B cell (primary cell): ENCODE measurements around the gene UBE2D3. TPM values are rescaled to one million over a fixed set of nuclear protein-coding genes. Genes with fewer than 3 reads are reported as not detected.

Experiments
- ATAC-seq: fragments of 200-7000 bp; cut with Tn5 transposase; one replicate; pipeline ENCODE4 v1.10.0; 2021; ENCODE audit warnings: low read depth, mild to moderate bottlenecking, moderate number of reproducible peaks, moderate library complexity
- CTCF ChIA-PET: fragments of 350-600 bp; sonication (Branson Sonifier 250); formaldehyde crosslinking; loops from one replicate; lab custom pipeline; 2021; ENCODE audit warnings: antibody characterized with exemption, inconsistent platforms; lab: Charles Lee
- POLR2A ChIA-PET: fragments of 350-600 bp; sonication (Branson Sonifier 250); formaldehyde crosslinking; loops from one replicate; lab custom pipeline; 2021; ENCODE audit warnings: antibody characterized with exemption; lab: Charles Lee
- DNase-seq: peaks from one replicate; pipeline ENCODE4 v3.0.0; 2013
- H2AFZ ChIP-seq: 2 replicates; pipeline ENCODE4 v1.6.1; 2012; ENCODE audit warnings: mild to moderate bottlenecking, low read depth, low read length; ENCODE audit not compliant: insufficient read depth, poor library complexity, severe bottlenecking
- H3K27ac ChIP-seq, 2 donors: 1 replicate in 1 of 2; 2 replicates in 1 of 2; pipeline ENCODE4 v1.5.1; 2012 to 2013; ENCODE audit warnings: low read length in 2 of 2, mild to moderate bottlenecking in 2 of 2, moderate library complexity in 1 of 2
- H3K27me3 ChIP-seq, 4 experiments: fragments of 200-600 bp in 1 of 4; sonication (generic) in 1 of 4; replicated peaks in 1 of 4; 1 replicate in 2 of 4; 2 replicates in 2 of 4; pipeline versions ENCODE4 v1.6.1 to v1.7.0; 2013 to 2016; ENCODE audit warnings: low read length in 3 of 4, mild to moderate bottlenecking in 2 of 4, mixed read lengths in 1 of 4, moderate library complexity in 1 of 4; ENCODE audit not compliant: insufficient read depth in 4 of 4, control insufficient read depth in 3 of 4; ENCODE audit errors: control extremely low read depth in 1 of 4
- H3K36me3 ChIP-seq, 2 experiments: replicated peaks in 1 of 2; 1 replicate in 1 of 2; 2 replicates in 1 of 2; pipeline versions ENCODE4 v1.6.1 to v1.7.1; 2013; ENCODE audit warnings: low read length in 1 of 2; ENCODE audit not compliant: insufficient read depth in 2 of 2, control insufficient read depth in 1 of 2; ENCODE audit errors: control extremely low read depth in 1 of 2, extremely low read depth in 1 of 2
- H3K4me1 ChIP-seq, 2 donors: fragments of 200-600 bp in 1 of 2; sonication (generic) in 1 of 2; 1 replicate in 1 of 2; 2 replicates in 1 of 2; pipeline versions ENCODE4 v1.5.1 to v1.6.1; 2013 to 2017; ENCODE audit warnings: low read length in 2 of 2; ENCODE audit not compliant: control insufficient read depth in 2 of 2, insufficient read depth in 2 of 2
- H3K4me2 ChIP-seq: replicated peaks from 2 replicates; pipeline ENCODE3; 2012; ENCODE audit warnings: mild to moderate bottlenecking, low read depth, low read length; ENCODE audit not compliant: poor library complexity, severe bottlenecking
- H3K4me3 ChIP-seq, 5 experiments: fragments of 200-600 bp in 1 of 5; sonication (generic) in 1 of 5; 1 replicate in 3 of 5; 2 replicates in 2 of 5; pipeline versions ENCODE4 v1.5.1 to v1.7.0; 2011 to 2016; ENCODE audit warnings: low read length in 4 of 5, mild to moderate bottlenecking in 4 of 5, low read depth in 2 of 5, control low read depth in 1 of 5, moderate library complexity in 1 of 5; ENCODE audit not compliant: insufficient read depth in 1 of 5; ENCODE audit errors: control extremely low read depth in 1 of 5, extremely low read depth in 1 of 5
- H3K79me2 ChIP-seq: fragments of 200-600 bp; sonication (generic); one replicate; pipeline ENCODE4 v1.6.0; 2016; ENCODE audit warnings: low read length; ENCODE audit not compliant: control insufficient read depth, insufficient read depth
- H3K9ac ChIP-seq: fragments of 200-600 bp; sonication (generic); 2 replicates; pipeline ENCODE4 v1.6.1; 2017; ENCODE audit warnings: mild to moderate bottlenecking, low read length, moderate library complexity
- H3K9me3 ChIP-seq, 3 donors: one replicate each; pipeline versions ENCODE4 v1.6.1 to v1.7.1; 2013; ENCODE audit warnings: low read length in 2 of 3; ENCODE audit not compliant: control insufficient read depth in 2 of 3, insufficient read depth in 1 of 3; ENCODE audit errors: control extremely low read depth in 1 of 3
- H4K20me1 ChIP-seq: 2 replicates; pipeline ENCODE4 v1.6.0; 2012; ENCODE audit warnings: mild to moderate bottlenecking, low read length; ENCODE audit not compliant: insufficient read depth, control insufficient read depth, poor library complexity, severe bottlenecking
- H3K27ac Mint-ChIP-seq: one replicate; pipeline ENCODE4 v1.8.0; 2021; ENCODE audit warnings: mixed read lengths
- H3K27me3 Mint-ChIP-seq: one replicate; pipeline ENCODE4 v1.8.0; 2021; ENCODE audit warnings: mixed read lengths
- H3K4me1 Mint-ChIP-seq: one replicate; pipeline ENCODE4 v1.8.0; 2021; ENCODE audit warnings: mixed read lengths
- H3K4me3 Mint-ChIP-seq: one replicate; pipeline ENCODE4 v1.8.0; 2021; ENCODE audit warnings: mixed read lengths
- H3K9me3 Mint-ChIP-seq: one replicate; pipeline ENCODE4 v1.8.0; 2022; ENCODE audit warnings: mixed read lengths; ENCODE audit not compliant: insufficient read depth
- EZH2 ChIP-seq: IDR thresholded peaks from 2 replicates; pipeline ENCODE4 v1.6.1; 2012; ENCODE audit warnings: borderline replicate concordance, low read depth, mild to moderate bottlenecking, moderate library complexity, low read length; ENCODE audit not compliant: insufficient read depth, poor library complexity, severe bottlenecking
- WGBS: methylation state at CpG from one replicate; pipeline ENCODE4 v1.1.5; 2013; ENCODE audit warnings: missing lambda C conversion rate; ENCODE audit not compliant: insufficient coverage; 5-methylcytosine and 5-hydroxymethylcytosine counted together
- intact Hi-C: fragments of 100-400 bp; cut with micrococcal nuclease; formaldehyde crosslinking; loops from one replicate; pipeline ENCODE4 v1.10.0; 2022
- polyA plus RNA-seq: library from polyadenylated mRNA; depleted of rRNA; stranded (reverse); fragments of >200 nt; gene quantifications from 2 replicates; pipeline ENCODE4 v1.2.3, GENCODE V29; 2012
- total RNA-seq, 2 donors: library from RNA; stranded (reverse); fragments of 120-200 nt in 1 of 2; gene quantifications; 1 replicate in 1 of 2; 2 replicates in 1 of 2; pipeline versions ENCODE4 v1.2.3 to v1.2.4, GENCODE V29; 2013 to 2022
- TF ChIP-seq, protein P1 (sequence below): fragments of 200-600 bp; IDR thresholded peaks from one replicate; pipeline ENCODE4 v1.8.0; 2022; ENCODE audit warnings: antibody characterized with exemption, mild to moderate bottlenecking

UBE2D3 gene
- total and polyA plus RNA-seq, 2 donors (not counting 1 experiment from before 2014, with no cell fraction given): 223 to 264 TPM

DNA sequence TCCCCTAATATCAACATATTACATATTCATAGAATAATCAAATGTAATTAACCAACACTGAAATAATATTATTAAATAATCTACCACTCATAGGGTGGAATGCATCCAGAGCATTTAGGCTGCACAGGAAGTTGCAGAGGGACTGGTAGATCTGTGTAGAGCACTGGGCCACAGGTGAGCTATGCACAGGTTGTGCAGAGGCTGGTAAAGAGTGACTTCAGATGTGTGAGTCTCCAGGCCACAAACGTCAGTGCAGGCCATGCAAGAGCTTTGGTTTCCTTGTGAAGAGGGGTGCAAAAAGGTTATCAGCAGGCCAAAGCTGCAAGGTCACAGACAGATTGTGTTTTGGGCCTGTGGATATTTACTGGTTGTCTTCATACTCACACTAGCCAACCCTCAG, 41.1 kb downstream of the UBE2D3 start:
- 89% methylated on average over 1 of the region's 1 CpG for WGBS
- no peaks in the 10 kb centered on the region for H4K20me1 ChIP-seq
- no peak overlapping the region for H3K4me3 ChIP-seq
- peaks cover 0 to 1% of the 10 kb centered on the region in 2 experiments for H3K36me3 ChIP-seq
- ChIA-PET POLR2A (no interaction called here), CTCF (interaction anchor here (0.9 kb wide), 1 partner anchor 42 kb away, joined by 3 read pairs; no protein-coding TSS in a partner anchor)
- peaks cover 2% of the 10 kb centered on the region for H3K9me3 Mint-ChIP-seq
- no peak for ATAC-seq
- H3K27me3 ChIP-seq: no peaks in the 10 kb centered on the region
- H3K27ac ChIP-seq: no peak overlapping the region
- no peaks in the 10 kb centered on the region for H3K4me1 ChIP-seq
- H3K9ac ChIP-seq: no peak overlapping the region
- peaks cover 7% of the 10 kb centered on the region for H3K4me1 Mint-ChIP-seq
- H3K27me3 Mint-ChIP-seq: no peaks in the 10 kb centered on the region
- no peak overlapping the region for H2AFZ ChIP-seq
- no peak overlapping the region for H3K4me3 Mint-ChIP-seq
- H3K27ac Mint-ChIP-seq: no peak overlapping the region
- intact Hi-C loops: no loop called here
- TF ChIP-seq, protein P1, sequence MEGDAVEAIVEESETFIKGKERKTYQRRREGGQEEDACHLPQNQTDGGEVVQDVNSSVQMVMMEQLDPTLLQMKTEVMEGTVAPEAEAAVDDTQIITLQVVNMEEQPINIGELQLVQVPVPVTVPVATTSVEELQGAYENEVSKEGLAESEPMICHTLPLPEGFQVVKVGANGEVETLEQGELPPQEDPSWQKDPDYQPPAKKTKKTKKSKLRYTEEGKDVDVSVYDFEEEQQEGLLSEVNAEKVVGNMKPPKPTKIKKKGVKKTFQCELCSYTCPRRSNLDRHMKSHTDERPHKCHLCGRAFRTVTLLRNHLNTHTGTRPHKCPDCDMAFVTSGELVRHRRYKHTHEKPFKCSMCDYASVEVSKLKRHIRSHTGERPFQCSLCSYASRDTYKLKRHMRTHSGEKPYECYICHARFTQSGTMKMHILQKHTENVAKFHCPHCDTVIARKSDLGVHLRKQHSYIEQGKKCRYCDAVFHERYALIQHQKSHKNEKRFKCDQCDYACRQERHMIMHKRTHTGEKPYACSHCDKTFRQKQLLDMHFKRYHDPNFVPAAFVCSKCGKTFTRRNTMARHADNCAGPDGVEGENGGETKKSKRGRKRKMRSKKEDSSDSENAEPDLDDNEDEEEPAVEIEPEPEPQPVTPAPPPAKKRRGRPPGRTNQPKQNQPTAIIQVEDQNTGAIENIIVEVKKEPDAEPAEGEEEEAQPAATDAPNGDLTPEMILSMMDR: no peak
- TF ChIP-seq EZH2: no peak
- no peak overlapping the region for H3K4me2 ChIP-seq
- DNase-seq: no peak
- peaks cover 0 to 2% (median 0%) of the 10 kb centered on the region in 3 donors for H3K9me3 ChIP-seq
- H3K79me2 ChIP-seq: no peaks in the 10 kb centered on the region

DNA sequence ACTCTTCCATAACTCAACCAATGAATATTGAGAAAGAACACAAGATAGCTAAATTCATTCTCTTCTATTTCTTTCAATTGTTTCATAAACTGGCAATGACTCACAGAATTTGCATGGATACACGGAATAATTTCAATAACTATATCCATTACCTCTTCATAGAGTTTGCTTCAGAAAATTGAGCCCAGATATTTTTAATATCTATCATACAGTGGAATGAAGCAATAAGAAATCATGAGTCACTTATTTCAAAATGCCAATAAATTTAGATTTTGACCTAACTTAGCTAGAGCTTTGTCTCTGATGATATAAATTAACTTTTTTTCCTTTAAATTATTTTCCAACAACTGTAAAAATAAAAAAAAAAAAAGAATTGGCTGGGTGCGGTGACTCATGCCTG, 44.3 kb downstream of the UBE2D3 start:
- WGBS: no CpG with 5 or more reads among the region's 2 CpGs
- Histone ChIP-seq H3K79me2 (no peaks in the 10 kb centered on the region), H3K4me2 (no peak overlapping the region), H2AFZ (no peak overlapping the region), H4K20me1 (no peaks in the 10 kb centered on the region), H3K4me1 (peaks cover 0 to 3% of the 10 kb centered on the region in 2 donors), H3K4me3 (no peak overlapping the region), H3K27ac (no peak overlapping the region), H3K9ac (no peak overlapping the region), H3K9me3 (peaks cover 0 to 2% (median 0%) of the 10 kb centered on the region in 3 donors), H3K36me3 (no peaks in the 10 kb centered on the region), H3K27me3 (no peaks in the 10 kb centered on the region)
- no peak overlapping the region for H3K27ac Mint-ChIP-seq
- ChIA-PET CTCF (no interaction called here), POLR2A (no interaction called here)
- H3K27me3 Mint-ChIP-seq: no peaks in the 10 kb centered on the region
- no peak for TF ChIP-seq EZH2
- TF ChIP-seq, protein P1: no peak
- intact Hi-C loops: no loop called here
- H3K4me3 Mint-ChIP-seq: no peak overlapping the region
- no peak for DNase-seq
- H3K9me3 Mint-ChIP-seq: peaks cover 2% of the 10 kb centered on the region
- no peaks in the 10 kb centered on the region for H3K4me1 Mint-ChIP-seq
- no peak for ATAC-seq
